ENCODE data around the gene AJAP1. TPM values are rescaled to one million over a fixed set of nuclear protein-coding genes. Genes with fewer than 3 reads are reported as not detected.

Gene AJAP1
- total RNA-seq, 2 experiments from 2014 or later: not detected

GRCh38 chr1:4756851-4757580, 102.6 kb downstream of the AJAP1 start:
- DNase-seq: no peak
- Mint-ChIP-seq H3K27me3 (peaks cover 4% of the 10 kb centered on the region), H3K36me3 (ENCODE audit: low read depth) (no peaks in the 10 kb centered on the region), H3K4me3 (no peak overlapping the region), H3K27ac (no peak overlapping the region), H3K9me3 (ENCODE audit: low read depth) (peaks cover 12% of the 10 kb centered on the region), H3K4me1 (no peaks in the 10 kb centered on the region)
- ChIA-PET CTCF (no interaction called here), POLR2A (no interaction called here)
- no peak for ATAC-seq
- intact Hi-C loops (cut with DNase I, micrococcal nuclease): no loop called here

GRCh38 chr1:4759671-4760070, 105.3 kb downstream of the AJAP1 start:
- ATAC-seq (no peak), DNase-seq (no peak)
- H3K9me3 Mint-ChIP-seq (ENCODE audit: low read depth): peaks cover 6% of the 10 kb centered on the region
- no peak overlapping the region for H3K4me3 Mint-ChIP-seq
- intact Hi-C loops (cut with DNase I, micrococcal nuclease): no loop called here
- CTCF ChIA-PET: interaction anchor here (0.6 kb wide), 1 partner anchor 436 kb away, joined by 3 read pairs; no protein-coding TSS in a partner anchor
- no peaks in the 10 kb centered on the region for H3K36me3 Mint-ChIP-seq (ENCODE audit: low read depth)
- H3K27ac Mint-ChIP-seq: no peak overlapping the region
- H3K27me3 Mint-ChIP-seq: peaks cover 4% of the 10 kb centered on the region
- POLR2A ChIA-PET: no interaction called here
- H3K4me1 Mint-ChIP-seq: no peaks in the 10 kb centered on the region

GRCh38 chr1:4760088-4760487, 105.7 kb downstream of the AJAP1 start:
- DNase-seq (no peak), ATAC-seq (no peak)
- POLR2A ChIA-PET: no interaction called here
- peaks cover 6% of the 10 kb centered on the region for H3K9me3 Mint-ChIP-seq (ENCODE audit: low read depth)
- H3K4me3 Mint-ChIP-seq: no peak overlapping the region
- H3K27ac Mint-ChIP-seq: no peak overlapping the region
- intact Hi-C loops (cut with DNase I, micrococcal nuclease): no loop called here
- no peaks in the 10 kb centered on the region for H3K36me3 Mint-ChIP-seq (ENCODE audit: low read depth)
- peaks cover 4% of the 10 kb centered on the region for H3K27me3 Mint-ChIP-seq
- no peaks in the 10 kb centered on the region for H3K4me1 Mint-ChIP-seq
- CTCF ChIA-PET: interaction anchor here (0.6 kb wide), 1 partner anchor 435 kb away, joined by 3 read pairs; no protein-coding TSS in a partner anchor

GRCh38 chr1:4761324-4761723, 106.9 kb downstream of the AJAP1 start:
- Mint-ChIP-seq H3K4me1 (no peaks in the 10 kb centered on the region), H3K4me3 (no peak overlapping the region), H3K9me3 (ENCODE audit: low read depth) (peaks cover 6% of the 10 kb centered on the region), H3K27ac (no peak overlapping the region), H3K36me3 (ENCODE audit: low read depth) (no peaks in the 10 kb centered on the region), H3K27me3 (peaks cover 7% of the 10 kb centered on the region)
- no peak for ATAC-seq
- ChIA-PET CTCF (no interaction called here), POLR2A (no interaction called here)
- intact Hi-C loops (cut with DNase I, micrococcal nuclease): no loop called here
- DNase-seq: no peak

- Mint-ChIP-seq H3K27me3 (peaks cover 7% of the 10 kb centered on the region), H3K36me3 (ENCODE audit: low read depth) (no peaks in the 10 kb centered on the region), H3K4me1 (no peaks in the 10 kb centered on the region), H3K4me3 (no peak overlapping the region), H3K9me3 (ENCODE audit: low read depth) (peaks cover 6% of the 10 kb centered on the region), H3K27ac (no peak overlapping the region)
- ChIA-PET CTCF (no interaction called here), POLR2A (no interaction called here)
- intact Hi-C loops (cut with DNase I, micrococcal nuclease): no loop called here
- ATAC-seq (no peak), DNase-seq (no peak)
These were observed 107.7 kb downstream of the AJAP1 start for GRCh38 chr1:4762146-4762545.

GRCh38 chr1:4767308-4767707, 112.9 kb downstream of the AJAP1 start:
- Mint-ChIP-seq H3K4me3 (no peak overlapping the region), H3K27me3 (peaks cover 3% of the 10 kb centered on the region), H3K27ac (no peak overlapping the region)

GRCh38 chr1:4768553-4768952, 114.1 kb downstream of the AJAP1 start:
- H3K4me1 Mint-ChIP-seq: no peaks in the 10 kb centered on the region
- no peak for DNase-seq
- no peaks in the 10 kb centered on the region for H3K36me3 Mint-ChIP-seq (ENCODE audit: low read depth)
- H3K9me3 Mint-ChIP-seq (ENCODE audit: low read depth): no peaks in the 10 kb centered on the region
- no peak overlapping the region for H3K4me3 Mint-ChIP-seq
- ChIA-PET POLR2A (no interaction called here), CTCF (no interaction called here)
- no peak for ATAC-seq
- intact Hi-C loops (cut with DNase I, micrococcal nuclease): no loop called here
- H3K27me3 Mint-ChIP-seq: peaks cover 3% of the 10 kb centered on the region
- H3K27ac Mint-ChIP-seq: no peak overlapping the region

More at GRCh38 chr1:4767308-4767707, 112.9 kb downstream of the AJAP1 start:
- Mint-ChIP-seq H3K4me1 (no peaks in the 10 kb centered on the region), H3K36me3 (ENCODE audit: low read depth) (no peaks in the 10 kb centered on the region), H3K9me3 (ENCODE audit: low read depth) (no peaks in the 10 kb centered on the region)
- DNase-seq (no peak), ATAC-seq (no peak)
- POLR2A ChIA-PET: no interaction called here
- intact Hi-C loops (cut with DNase I, micrococcal nuclease): no loop called here
- CTCF ChIA-PET: no interaction called here

GRCh38 chr1:4769516-4770280, 115.3 kb downstream of the AJAP1 start:
- ChIA-PET CTCF (no interaction called here), POLR2A (no interaction called here)
- Mint-ChIP-seq H3K36me3 (ENCODE audit: low read depth) (no peaks in the 10 kb centered on the region), H3K4me3 (no peak overlapping the region), H3K4me1 (no peaks in the 10 kb centered on the region), H3K9me3 (ENCODE audit: low read depth) (no peaks in the 10 kb centered on the region), H3K27ac (no peak overlapping the region), H3K27me3 (peaks cover 3% of the 10 kb centered on the region)
- no peak for ATAC-seq
- intact Hi-C loops (cut with DNase I, micrococcal nuclease): no loop called here
- DNase-seq: no peak

- no peak for ATAC-seq
- Mint-ChIP-seq H3K4me1 (no peaks in the 10 kb centered on the region), H3K27ac (no peak overlapping the region), H3K36me3 (ENCODE audit: low read depth) (no peaks in the 10 kb centered on the region), H3K9me3 (ENCODE audit: low read depth) (no peaks in the 10 kb centered on the region), H3K27me3 (peaks cover 1% of the 10 kb centered on the region), H3K4me3 (no peak overlapping the region)
- ChIA-PET POLR2A (no interaction called here), CTCF (no interaction called here)
- DNase-seq: no peak
- intact Hi-C loops (cut with DNase I, micrococcal nuclease): no loop called here
These were observed 116.3 kb downstream of the AJAP1 start for GRCh38 chr1:4770713-4771112.

GRCh38 chr1:4771267-4771666, 116.9 kb downstream of the AJAP1 start:
- CTCF ChIA-PET: no interaction called here

GRCh38 chr1:4771721-4772120, 117.3 kb downstream of the AJAP1 start:
- ChIA-PET CTCF (no interaction called here), POLR2A (no interaction called here)
- no peaks in the 10 kb centered on the region for H3K36me3 Mint-ChIP-seq (ENCODE audit: low read depth)
- H3K9me3 Mint-ChIP-seq (ENCODE audit: low read depth): no peaks in the 10 kb centered on the region
- no peak overlapping the region for H3K27ac Mint-ChIP-seq
- ATAC-seq (no peak), DNase-seq (no peak)
- intact Hi-C loops (cut with DNase I, micrococcal nuclease): no loop called here
- no peaks in the 10 kb centered on the region for H3K4me1 Mint-ChIP-seq
- no peak overlapping the region for H3K4me3 Mint-ChIP-seq
- peaks cover 1% of the 10 kb centered on the region for H3K27me3 Mint-ChIP-seq

More at GRCh38 chr1:4771267-4771666, 116.9 kb downstream of the AJAP1 start:
- Mint-ChIP-seq H3K27ac (no peak overlapping the region), H3K4me1 (no peaks in the 10 kb centered on the region), H3K36me3 (ENCODE audit: low read depth) (no peaks in the 10 kb centered on the region), H3K4me3 (no peak overlapping the region), H3K27me3 (peaks cover 1% of the 10 kb centered on the region), H3K9me3 (ENCODE audit: low read depth) (no peaks in the 10 kb centered on the region)
- POLR2A ChIA-PET: no interaction called here
- no peak for ATAC-seq
- intact Hi-C loops (cut with DNase I, micrococcal nuclease): no loop called here
- no peak for DNase-seq

- Mint-ChIP-seq H3K4me1 (no peaks in the 10 kb centered on the region), H3K4me3 (no peak overlapping the region), H3K9me3 (ENCODE audit: low read depth) (no peaks in the 10 kb centered on the region), H3K27me3 (peaks cover 1% of the 10 kb centered on the region), H3K36me3 (ENCODE audit: low read depth) (no peaks in the 10 kb centered on the region), H3K27ac (no peak overlapping the region)
- intact Hi-C loops (cut with DNase I, micrococcal nuclease): no loop called here
- no peak for DNase-seq
- POLR2A ChIA-PET: no interaction called here
- no peak for ATAC-seq
- CTCF ChIA-PET: no interaction called here
These were observed 118.0 kb downstream of the AJAP1 start for GRCh38 chr1:4772294-4773010.

Data from activated CD4-positive, alpha-beta T cell treated with anti-CD3 and anti-CD28 coated beads for 36 hours (primary cell).